Colon (tissue), 2 donors: ENCODE data around the gene ZG16B.

Experiments used
- FAIRE-seq: peaks from 2 replicates; lab custom pipeline; 2012; peaks lifted over from hg19 to GRCh38; lab: Jason Lieb, UNC
- donor health status: control.
- donor health status: control.

Gene ZG16B

DNA sequence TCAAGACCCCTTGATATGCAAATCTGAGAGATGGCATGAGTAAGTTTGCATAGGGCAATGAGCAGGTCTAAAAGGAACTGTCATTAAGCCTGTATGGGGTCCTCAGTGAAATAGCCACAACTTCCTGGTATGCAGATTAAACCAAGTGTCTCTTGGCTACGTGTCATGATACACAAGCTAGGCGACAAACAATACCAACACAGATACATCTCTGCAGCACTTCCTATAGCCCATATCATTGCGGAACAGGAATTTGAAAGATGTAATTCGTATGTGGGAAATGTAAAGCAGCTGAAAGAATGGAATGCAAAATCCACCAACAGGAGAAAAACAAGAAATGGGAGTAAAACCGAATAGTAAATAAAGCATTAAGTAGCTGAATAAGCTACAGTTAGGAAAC, 15.0 kb downstream of the ZG16B start:
- no peak for FAIRE-seq

DNA sequence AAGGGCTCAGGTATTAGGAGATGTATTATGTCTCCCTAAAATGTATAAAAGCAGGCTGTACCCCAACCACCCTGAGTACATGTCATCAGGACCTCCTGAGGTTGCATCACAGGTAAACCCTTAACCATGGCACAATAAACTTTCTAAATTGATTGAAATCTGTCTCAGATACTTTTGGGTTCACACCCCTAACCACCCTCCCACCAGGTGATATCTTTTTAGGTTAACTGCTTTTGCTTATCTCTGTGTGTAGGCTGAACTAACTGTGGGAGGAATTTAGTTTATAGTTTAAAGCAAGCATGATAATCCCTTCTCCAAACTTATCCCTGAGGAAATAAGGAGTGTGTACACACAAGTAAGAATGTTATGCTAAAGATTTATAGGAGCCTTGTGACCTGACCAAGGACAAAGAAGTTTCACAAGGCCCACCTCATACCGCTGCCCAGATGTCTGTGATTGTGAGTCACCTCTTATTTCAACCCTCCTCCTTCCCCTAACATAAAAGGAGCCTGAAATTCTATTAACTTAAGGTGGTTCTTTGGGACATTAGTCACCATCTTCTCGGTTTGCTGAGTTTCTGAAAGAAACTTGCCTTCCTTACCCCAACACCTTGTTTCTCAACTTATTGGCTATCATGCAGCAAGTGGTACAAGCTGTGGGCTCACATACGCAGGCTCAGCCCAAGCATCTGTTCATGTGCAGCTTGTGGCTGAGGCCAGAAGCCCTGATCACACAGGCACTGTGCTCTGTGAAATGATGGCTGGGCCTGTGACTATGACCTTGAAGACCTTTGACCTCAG, 16.6 kb downstream of the ZG16B start:
- FAIRE-seq = no peak

- FAIRE-seq = no peak
Measured at GRCh38 chr16:2848933-2849725, 19.0 kb downstream of the ZG16B start.

DNA sequence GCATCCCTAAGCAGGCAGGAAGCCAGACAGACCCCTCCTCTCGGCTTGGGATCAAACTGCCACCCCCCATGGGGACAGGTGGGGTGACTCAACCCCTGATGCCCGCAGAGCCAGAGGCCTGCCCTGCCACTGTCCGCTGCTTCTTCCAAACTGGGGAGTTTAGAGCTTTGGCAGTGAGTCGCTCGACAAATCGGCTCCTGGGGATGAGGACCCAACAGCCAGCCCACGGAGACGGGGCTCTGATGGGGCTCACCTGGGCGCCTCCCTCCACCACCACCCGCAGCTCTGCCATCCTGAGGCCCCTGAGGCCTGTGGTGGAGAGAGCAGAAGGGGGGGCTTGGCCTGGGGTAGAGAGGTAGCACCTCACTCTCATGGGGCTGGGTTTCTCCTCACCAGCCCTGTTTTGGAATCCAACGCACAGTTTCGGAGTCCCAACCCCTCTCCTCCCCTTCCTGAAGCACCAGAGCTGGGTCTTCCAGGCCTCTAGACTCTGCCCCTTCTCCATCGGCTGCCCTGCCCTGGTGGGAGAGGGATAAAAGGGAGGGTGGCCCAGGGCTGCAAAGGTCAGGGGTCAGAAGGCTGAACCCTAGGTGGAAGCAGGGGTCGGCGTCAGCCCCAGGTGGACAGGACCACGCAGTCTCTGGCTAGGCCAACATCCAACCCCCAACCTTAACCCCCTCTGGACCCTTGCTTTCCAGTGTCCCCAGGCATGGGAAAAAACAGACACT, 22.1 kb downstream of the ZG16B start:
- FAIRE-seq = no peak

DNA sequence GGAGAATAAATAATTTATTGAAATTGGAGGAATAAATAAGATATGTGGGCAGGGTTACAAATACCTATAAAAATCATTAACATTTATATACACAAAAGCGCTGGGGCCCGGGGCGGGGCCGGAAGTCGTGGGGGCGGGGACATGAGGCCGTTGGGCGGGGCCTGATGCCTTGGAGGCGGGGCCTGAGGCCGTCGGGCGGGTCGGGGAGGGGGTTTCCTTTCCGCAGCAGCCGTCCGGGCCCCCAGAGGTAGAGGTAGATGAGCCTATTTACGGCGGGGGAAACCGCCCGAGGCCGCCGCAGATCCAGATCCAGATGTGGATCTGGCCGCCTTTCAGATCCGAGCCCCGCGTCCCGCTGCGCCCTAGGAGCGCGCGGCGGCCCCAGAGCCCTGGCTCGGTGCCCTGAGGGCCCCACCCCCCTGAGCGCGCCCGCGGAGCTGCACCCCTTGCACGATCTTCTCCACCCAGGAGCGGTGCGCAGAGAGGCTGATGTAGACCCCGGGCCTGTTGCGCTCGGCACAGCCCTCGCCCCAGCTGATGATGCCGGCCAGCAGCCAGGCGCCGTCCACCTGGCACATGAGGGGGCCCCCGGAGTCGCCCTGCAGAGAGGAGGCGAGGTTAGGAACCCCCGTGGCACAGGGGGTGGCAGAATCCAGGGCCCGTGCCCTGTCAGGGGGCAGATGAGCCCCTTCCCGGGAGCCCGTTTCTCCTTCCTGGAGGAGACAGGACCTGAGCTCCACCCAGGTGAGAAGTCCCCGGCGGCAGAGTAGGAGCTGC, 22.8 kb downstream of the ZG16B start:
- no peak for FAIRE-seq

DNA sequence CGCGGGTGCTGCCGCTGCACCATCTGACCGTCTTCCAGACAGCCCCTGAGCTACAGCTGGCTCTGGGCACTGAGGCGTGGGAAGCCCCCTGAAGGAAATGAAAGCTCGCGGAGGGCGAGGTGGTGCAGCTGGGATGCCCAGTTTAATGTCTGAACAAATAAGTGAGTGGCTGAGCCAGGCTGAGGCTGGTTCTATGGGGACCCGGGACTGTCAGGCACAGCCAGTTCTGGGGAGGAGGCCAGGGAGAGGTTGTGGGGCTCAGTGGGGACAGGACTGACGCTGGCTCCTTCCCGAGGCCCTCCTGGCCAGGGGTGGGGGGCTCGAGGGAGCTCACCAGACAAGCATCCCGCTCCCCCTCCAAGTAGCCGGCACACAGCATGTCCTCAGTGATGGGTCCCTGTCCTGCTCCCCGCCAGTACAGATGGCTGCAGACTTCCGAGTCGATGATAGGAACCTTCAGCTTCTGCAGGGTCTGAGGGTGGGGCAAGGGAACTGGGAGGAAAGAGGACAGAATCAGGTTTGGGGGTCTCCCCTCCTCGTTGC, 23.5 kb downstream of the ZG16B start:
- no peak for FAIRE-seq

GRCh38 chr16:2854700-2855309, 24.7 kb downstream of the ZG16B start:
- no peak for FAIRE-seq

DNA sequence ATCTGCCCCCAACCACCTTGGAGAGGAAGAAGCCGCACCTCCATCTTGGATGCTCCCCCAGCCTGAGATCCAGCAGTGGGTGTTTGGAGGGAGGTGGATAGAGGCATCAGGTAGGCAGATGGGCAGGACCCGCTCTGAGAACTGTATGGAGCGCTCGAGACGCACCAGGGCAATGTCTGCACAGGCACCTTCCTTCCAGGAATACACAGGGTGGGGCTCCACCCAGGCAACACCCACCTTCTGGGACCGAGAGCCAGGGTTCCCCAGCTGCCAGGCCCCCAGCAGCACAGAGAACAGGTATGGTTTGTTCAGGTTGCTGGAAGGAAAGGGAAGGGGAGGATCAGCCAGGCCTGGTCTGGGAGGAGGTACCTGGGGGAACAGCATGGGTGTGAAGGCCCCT, 25.4 kb downstream of the ZG16B start:
- FAIRE-seq = no peak

- no peak for FAIRE-seq
Measured at GRCh38 chr16:2856061-2856670, 26.1 kb downstream of the ZG16B start.

DNA sequence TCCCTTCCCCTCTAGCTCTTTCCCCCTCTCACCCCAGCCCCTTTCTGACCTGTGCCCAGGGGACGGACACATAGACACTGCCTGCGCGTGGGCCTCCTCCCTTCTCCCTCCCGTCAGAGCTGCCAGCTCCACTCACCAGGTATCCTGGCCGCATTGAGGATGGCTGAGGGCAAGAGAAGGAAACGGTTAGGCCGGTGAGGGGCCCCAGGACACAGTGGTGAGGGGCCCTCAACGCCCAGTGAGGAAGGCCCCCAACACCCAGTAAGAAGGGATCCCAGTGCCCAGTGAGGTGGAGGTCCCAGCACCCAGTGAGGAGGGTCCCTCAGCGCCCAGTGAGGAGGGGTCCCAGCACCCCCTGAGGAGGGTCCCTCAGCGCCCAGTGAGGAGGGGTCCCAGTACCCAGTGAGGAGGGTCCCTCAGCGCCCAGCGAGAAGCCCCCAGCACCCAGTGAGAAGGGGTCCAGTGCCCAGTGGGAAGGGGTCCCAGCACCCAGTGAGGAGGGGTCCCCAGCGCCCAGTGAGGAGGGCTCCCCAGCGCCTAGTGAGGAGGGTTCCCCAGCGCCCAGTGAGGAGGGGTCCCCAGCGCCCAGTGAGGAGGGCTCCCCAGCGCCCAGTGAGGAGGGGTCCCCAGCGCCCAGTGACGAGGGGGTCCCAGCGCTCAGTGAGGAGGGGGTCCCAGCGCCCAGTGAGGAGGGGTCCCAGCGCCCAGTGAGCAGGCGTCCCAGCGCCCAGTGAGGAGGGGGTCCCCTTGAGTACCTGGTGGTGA, 26.8 kb downstream of the ZG16B start:
- no peak for FAIRE-seq

DNA sequence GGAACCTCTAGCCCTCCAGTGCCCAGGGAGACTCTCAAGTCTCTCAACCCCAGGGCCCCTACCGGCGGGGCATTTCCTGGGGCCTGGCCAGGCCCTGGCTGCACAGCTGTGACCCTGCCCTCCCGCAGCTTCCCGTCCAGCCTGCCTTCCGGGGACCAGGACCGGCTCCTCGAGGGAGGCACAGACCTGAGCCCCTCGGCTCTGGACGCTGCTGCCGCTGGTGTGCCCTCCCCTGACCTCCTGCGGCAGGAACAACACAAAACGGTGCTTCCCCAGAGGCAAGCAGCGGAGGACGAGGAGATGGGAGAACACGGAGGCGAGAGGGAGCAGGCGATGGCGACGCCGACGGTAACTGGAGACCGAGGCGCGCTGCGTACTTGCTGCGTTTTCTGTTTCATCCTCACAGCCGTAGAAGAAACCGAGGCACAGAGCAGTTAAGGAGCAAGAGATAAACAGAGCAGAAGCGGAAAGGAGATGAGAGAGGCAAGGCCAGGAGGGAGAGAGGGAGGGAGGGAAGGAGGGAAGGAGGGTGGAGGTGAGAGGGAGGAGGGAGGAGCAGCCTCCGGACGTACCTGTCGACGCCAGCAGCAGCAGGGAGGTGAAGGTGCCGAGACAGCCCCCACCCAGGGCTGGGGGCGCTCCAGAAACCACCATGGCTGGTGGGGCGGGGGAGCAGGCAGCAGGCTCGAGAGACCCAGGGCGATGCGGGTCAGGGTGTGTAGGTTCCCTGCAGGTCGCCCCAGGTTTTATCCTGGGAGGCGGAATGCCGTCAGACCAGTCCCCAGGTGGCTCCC, 27.5 kb downstream of the ZG16B start, which contains the start of gene PRSS22:
Gene PRSS22, minus strand, starts transcription at position 720 of the 794 bp plus-strand sequence. Its CDS starts 66 bp downstream, at position 654.
- FAIRE-seq = no peak

DNA sequence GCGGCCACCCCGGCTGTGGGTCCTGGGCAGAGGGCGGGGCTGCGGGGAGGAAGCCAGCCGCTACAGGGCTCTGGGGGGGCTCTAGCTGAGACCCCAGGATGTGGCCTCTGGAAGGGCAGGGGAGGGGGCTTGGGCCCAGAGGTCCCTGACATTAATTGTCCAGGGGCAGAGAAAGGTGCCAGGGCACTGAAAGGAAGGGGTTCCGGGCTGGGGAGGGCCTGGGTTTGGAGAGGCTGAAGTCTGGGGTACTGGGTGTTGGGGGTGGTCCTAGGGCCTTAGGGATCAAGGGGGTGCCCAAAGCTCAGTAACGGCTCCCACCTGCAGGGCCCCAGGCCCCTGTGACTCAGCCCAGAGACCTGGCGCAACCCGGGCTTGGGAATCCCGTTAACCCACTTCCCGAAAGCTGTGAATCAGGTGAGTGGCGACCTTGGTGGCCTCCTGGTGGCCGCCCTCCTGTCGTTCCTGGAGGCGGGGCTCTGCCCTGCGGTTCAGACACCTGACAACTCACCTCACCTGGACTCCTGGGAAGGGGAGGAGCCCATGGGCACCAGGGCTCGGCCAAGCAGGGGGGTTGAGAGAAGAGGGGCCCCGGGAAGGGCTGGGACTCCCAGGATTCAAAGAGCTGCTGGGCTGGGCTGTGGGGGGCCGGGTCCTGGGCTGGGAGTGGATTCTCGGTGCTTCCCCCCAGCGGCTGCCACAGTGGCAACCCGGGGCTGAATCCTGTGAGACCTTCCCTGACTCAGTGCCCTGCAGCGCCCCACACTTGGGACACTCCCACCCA, 28.3 kb downstream of the ZG16B start:
- no peak for FAIRE-seq

DNA sequence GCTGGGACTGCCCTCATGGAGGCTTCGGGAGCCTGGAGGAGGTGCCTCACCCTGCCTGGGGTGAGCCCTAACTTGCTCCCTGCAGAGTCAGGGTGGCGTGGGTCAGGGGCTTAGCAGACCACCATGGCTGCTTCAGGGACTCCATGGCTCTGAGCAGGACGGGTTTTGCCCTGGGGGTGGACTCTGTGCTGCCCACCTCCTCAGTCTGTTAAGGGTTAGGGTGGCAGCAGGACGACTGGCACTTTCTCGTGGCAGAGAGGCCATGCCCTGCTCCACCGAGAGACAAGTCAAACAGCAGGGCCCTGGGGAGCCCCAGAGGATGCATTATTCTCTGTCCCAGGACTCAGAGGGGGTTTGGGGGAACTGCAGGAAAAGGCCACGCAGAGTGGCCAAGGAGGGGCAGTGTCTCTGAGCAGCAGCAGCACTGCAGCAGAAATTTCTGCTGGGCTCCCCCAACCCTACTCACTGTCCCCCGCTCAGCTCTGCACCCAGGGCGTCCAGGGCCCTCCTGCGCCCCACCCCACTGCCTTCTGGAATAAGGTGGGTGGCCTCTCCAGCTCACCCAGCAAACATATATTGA, 29.7 kb downstream of the ZG16B start:
- no peak for FAIRE-seq

- no peak for FAIRE-seq
Measured at GRCh38 chr16:2860826-2861567, 30.9 kb downstream of the ZG16B start.

DNA sequence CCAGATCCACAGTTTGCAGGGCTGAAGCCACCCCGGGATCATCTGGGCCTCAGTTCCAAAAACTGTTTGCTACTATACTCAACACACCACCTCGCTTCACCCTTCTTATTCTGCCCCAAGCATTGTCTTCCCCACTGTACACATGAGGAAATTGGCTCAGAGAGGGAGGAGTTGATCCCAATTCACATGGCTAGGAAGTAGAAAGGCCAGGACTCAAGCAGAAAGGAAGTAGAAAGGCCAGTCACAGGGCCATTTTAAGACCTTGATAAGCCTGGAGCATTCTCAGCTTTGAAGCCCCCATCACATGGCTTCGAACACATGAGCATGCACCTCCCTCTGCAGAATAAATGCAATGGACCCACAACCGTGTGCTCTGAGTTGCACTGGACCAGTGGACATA, 35.5 kb downstream of the ZG16B start:
- no peak for FAIRE-seq

DNA sequence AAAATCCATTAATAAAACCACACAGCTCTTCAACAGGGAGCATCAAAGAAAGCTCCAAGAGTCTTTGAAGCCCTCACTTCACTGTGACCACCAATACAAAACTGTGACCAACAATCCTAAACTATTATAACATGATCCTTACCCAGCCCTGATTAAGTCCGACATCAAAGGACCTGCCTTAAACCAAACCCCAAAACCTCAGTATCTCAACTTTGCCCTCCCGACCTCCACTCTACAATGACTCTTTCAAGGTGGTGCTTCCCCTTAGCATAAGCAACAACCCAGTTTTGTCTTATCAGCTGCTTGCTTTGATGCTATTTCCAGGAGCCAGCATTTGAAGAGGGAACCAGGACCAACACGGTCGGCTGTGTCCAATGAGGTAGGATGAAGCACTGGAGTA, 36.3 kb downstream of the ZG16B start:
- FAIRE-seq = no peak

DNA sequence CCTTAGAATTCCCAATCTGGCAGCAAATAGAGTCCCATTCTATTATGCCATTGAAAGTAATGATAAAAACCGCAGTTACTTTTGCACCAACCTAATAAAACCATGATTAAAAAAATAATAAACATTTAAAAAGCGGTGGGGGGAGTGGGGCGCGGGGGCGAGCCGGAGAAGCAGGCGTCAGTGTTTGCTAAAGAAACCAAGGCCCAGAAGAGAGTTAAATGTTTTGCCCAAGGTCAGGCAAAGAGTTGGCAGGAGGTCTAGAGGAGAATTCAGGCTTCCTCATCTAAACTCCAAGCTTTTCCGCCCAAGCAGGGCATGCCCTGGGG, 37.5 kb downstream of the ZG16B start:
- FAIRE-seq = no peak
